Breast epithelium (tissue), 3 donors: Measurements from ENCODE around the gene TJP2.

ENCODE experiments used
- POLR2A ChIP-seq: fragments of 450-650 bp; IDR thresholded peaks from one replicate; pipeline ENCODE4 v1.6.1; 2016; ENCODE audit warnings: antibody characterized with exemption, mild to moderate bottlenecking, moderate library complexity
- TF ChIP-seq, protein P1 (sequence below), 3 donors: fragments of 450-650 bp; IDR thresholded peaks; one replicate each; pipeline ENCODE4 v1.5.1; 2016 to 2017; ENCODE audit warnings: antibody characterized with exemption in 3 of 3, mild to moderate bottlenecking in 3 of 3, moderate library complexity in 3 of 3

DNA sequence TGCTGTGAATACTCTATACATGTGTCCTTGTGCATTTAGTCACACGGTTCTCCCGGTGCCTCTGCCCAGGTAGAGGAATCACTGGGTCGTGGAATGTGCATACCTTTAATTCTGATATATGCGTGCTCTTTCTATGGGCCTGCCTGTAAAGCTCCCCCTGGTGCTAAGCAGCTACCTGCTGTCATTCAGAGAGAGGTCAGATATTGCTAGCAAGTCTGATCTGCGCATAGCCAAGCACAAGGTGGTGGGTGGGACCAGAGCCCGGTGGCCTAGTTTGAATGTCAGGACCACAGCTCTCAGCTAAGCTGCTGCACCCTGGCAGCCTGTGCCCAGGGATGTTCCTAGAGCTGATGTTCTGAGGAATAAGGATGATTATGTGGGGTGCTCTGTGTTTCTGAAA lies 33.4 kb downstream of the TJP2 start:
- TF ChIP-seq, protein P1, sequence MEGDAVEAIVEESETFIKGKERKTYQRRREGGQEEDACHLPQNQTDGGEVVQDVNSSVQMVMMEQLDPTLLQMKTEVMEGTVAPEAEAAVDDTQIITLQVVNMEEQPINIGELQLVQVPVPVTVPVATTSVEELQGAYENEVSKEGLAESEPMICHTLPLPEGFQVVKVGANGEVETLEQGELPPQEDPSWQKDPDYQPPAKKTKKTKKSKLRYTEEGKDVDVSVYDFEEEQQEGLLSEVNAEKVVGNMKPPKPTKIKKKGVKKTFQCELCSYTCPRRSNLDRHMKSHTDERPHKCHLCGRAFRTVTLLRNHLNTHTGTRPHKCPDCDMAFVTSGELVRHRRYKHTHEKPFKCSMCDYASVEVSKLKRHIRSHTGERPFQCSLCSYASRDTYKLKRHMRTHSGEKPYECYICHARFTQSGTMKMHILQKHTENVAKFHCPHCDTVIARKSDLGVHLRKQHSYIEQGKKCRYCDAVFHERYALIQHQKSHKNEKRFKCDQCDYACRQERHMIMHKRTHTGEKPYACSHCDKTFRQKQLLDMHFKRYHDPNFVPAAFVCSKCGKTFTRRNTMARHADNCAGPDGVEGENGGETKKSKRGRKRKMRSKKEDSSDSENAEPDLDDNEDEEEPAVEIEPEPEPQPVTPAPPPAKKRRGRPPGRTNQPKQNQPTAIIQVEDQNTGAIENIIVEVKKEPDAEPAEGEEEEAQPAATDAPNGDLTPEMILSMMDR (IDR thresholded peaks at IDR 0.05): no peak
- no peak for TF ChIP-seq POLR2A
